Measurements from ENCODE around the gene KDM1B. TPM values are rescaled to one million over a fixed set of nuclear protein-coding genes. Genes with fewer than 3 reads are reported as not detected.

KDM1B gene
- total RNA-seq, 4 donors from 2014 or later: 10.3 to 13.2 (median 11.7) TPM

GRCh38 chr6:18269253-18269652 is 114.0 kb downstream of the KDM1B start:
- Histone ChIP-seq H3K36me3 (no peaks in the 10 kb centered on the region), H3K4me3 (no peak overlapping the region), H3K27ac (replicated peaks in 1 of 4) (no peak overlapping the region), H3K27me3 (peaks cover 0 to 7% (median 2%) of the 10 kb centered on the region in 4 donors), H3K9me3 (no peaks in the 10 kb centered on the region), H3K4me1 (peaks cover 0 to 8% (median 5%) of the 10 kb centered on the region in 4 donors)
- TF ChIP-seq EP300 (IDR thresholded peaks at IDR 0.05): no peak
- TF ChIP-seq POLR2A (IDR thresholded peaks at IDR 0.05; ENCODE audit: low read depth): no peak
- TF ChIP-seq POLR2AphosphoS5 (IDR thresholded peaks at IDR 0.05): no peak
- no peak for TF ChIP-seq CTCF (IDR thresholded peaks at IDR 0.05)
- intact Hi-C loops (cut with DNase I): no loop called here
- no peak for DNase-seq (ENCODE audit: extremely low spot score)
- WGBS: 35% methylated on average over 3 of the region's 3 CpGs

GRCh38 chr6:18269717-18270116 is 114.5 kb downstream of the KDM1B start:
- H3K27me3 ChIP-seq: peaks cover 0 to 12% (median 2%) of the 10 kb centered on the region in 4 donors
- WGBS: 76% methylated on average over 10 of the region's 10 CpGs
- peaks cover 0 to 7% (median 5%) of the 10 kb centered on the region in 4 donors for H3K4me1 ChIP-seq
- DNase-seq (ENCODE audit: extremely low spot score): no peak
- H3K9me3 ChIP-seq: no peaks in the 10 kb centered on the region
- no peak overlapping the region for H3K27ac ChIP-seq (replicated peaks in 1 of 4)
- intact Hi-C loops (cut with DNase I): no loop called here
- TF ChIP-seq EP300 (IDR thresholded peaks at IDR 0.05) (no peak), POLR2A (IDR thresholded peaks at IDR 0.05; ENCODE audit: low read depth) (no peak), CTCF (IDR thresholded peaks at IDR 0.05) (no peak), POLR2AphosphoS5 (IDR thresholded peaks at IDR 0.05) (no peak)
- H3K36me3 ChIP-seq: no peaks in the 10 kb centered on the region
- H3K4me3 ChIP-seq: no peak overlapping the region

- no peak for TF ChIP-seq CTCF (IDR thresholded peaks at IDR 0.05)
- no peak for TF ChIP-seq POLR2AphosphoS5 (IDR thresholded peaks at IDR 0.05)
- TF ChIP-seq EP300 (IDR thresholded peaks at IDR 0.05): no peak
- TF ChIP-seq POLR2A (IDR thresholded peaks at IDR 0.05; ENCODE audit: low read depth): no peak
These were observed 115.0 kb downstream of the KDM1B start for GRCh38 chr6:18270216-18270615.

More at GRCh38 chr6:18270216-18270615, 115.0 kb downstream of the KDM1B start:
- intact Hi-C loops (cut with DNase I): no loop called here
- Histone ChIP-seq H3K27ac (replicated peaks in 1 of 4) (no peak overlapping the region), H3K9me3 (no peaks in the 10 kb centered on the region), H3K4me1 (peaks cover 0 to 2% (median under 1%) of the 10 kb centered on the region in 4 donors), H3K4me3 (no peak overlapping the region), H3K27me3 (peaks cover 0 to 16% (median 2%) of the 10 kb centered on the region in 4 donors), H3K36me3 (no peaks in the 10 kb centered on the region)
- 93% methylated on average over 4 of the region's 4 CpGs for WGBS
- DNase-seq (ENCODE audit: extremely low spot score): no peak

Small RNAs within 50 kb of the gene (small RNA-seq; reads per million reads assigned to genes)
- gene RF00019: 0 reads per million in 3 donors

Other genes starting within 250 kb of the KDM1B start
- 10 to 100 TPM; 63.8 to 86.3 (median 78.2) TPM for gene KIF13A, start 167.8 kb upstream of the KDM1B start, total RNA-seq
- gene NHLRC1, start 32.7 kb upstream of the KDM1B start, total RNA-seq: 1 to 10 TPM in 2 of 4 donors, under 1 TPM in 2; 0.50 to 1.2 (median 0.93) TPM
- gene TPMT, start 345 bp upstream of the KDM1B start, total RNA-seq: 1 to 10 TPM; 6.3 to 9.6 (median 8.4) TPM
- gene DEK, start 109.1 kb downstream of the KDM1B start, total RNA-seq: 100 to 1,000 TPM; 134 to 189 (median 142) TPM
- 10 to 100 TPM in 3 of 4 donors, 1 to 10 TPM in 1; 6.6 to 20.0 (median 12.1) TPM for gene RNF144B, start 231.9 kb downstream of the KDM1B start, total RNA-seq

Measured in esophagus muscularis mucosa (tissue), 4 donors.